Kidney tubule cell (primary cell): ENCODE results near the gene FAM222A.

Source experiments
- DNase-seq: peaks from one replicate; pipeline ENCODE4 v3.0.0-alpha.2; 2018; ENCODE audit warnings: low spot score

Gene FAM222A

GRCh38 chr12:109725321-109726105 lies 11.9 kb downstream of the FAM222A start:
- no peak for DNase-seq

DNA sequence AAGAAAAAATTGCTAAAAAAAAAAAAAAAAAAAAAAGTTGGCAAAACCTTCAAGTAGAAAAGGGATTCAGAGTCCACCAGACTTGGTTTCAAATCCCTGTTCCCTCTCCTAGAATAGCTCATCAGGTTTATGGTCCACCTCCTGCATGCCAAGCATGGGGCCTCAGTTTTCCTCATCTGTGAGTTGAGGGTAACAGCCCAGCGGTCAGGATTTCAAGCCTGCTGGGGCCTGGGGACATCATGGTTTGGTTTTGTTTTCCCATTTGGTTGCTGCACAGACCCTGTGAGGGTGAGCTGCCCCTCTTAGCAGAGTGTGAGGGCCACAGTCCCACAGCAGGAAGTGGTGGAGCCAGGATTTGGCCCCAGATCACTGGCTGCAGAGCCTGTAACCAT lies 12.5 kb downstream of the FAM222A start:
- no peak for DNase-seq

DNA sequence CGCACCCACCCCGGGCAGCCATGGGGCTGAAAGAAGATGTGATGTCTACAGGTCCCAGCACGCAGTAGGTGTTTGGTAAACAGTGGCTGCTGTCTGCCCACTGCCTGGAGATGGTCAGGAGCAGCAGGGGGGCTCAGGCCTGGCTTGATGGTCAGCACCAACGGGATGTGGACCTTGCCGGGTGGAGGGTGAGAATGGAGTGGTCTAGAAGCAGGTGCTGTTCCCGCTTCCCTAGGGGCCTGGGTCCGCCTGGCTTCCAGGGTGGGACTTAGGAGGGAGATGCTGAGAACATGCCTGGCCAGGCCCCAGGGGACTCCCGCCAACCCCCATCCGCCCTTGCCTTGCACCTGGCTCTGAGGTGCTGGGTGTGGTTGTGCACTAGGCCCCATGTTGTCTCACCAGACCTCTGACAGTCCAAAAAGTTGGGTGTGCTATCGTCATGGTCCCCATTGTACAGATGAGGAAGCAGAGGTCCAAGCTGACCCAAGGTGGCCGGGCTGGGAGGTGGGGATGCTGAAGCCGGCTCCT lies 12.9 kb downstream of the FAM222A start:
- DNase-seq, result no peak

DNA sequence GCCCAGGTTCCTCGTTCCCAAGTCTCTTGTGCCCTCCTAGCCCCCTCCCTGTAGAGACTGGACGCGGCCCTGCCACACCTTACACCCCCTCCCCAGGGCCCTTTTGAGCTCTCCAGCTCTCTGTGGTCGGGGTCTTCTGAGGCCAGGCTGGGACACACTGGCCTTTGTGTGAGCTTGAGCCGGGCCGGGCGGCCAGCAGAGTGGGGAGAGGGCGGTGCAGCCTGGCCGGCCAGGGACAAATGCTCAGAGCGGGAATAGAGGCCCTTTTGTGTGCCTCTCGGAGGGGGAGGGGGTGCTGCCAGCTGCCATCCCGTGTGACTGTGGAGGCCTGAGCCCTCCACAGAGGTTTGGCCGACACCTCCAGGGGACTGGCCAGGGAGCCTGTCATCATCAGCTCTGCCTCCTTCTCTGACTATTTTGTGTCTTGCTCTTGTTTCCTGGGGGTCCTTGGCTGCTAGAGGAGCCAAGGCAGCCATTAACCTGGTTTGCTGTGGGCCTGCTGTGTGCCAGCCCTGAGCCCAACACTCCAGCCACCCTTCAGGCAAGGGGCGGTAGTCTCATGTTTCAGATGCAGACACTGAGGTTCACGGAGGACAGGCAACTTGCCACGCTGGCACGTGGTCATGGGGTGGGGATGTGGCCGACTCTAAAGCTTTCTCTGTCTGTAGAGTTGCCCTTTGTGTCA lies 13.6 kb downstream of the FAM222A start:
- DNase-seq, result no peak

- DNase-seq, result no peak
Measured at GRCh38 chr12:109727746-109728726, 14.4 kb downstream of the FAM222A start.

GRCh38 chr12:109728921-109729320 lies 15.3 kb downstream of the FAM222A start:
- DNase-seq, result no peak

- DNase-seq, result no peak
Measured at GRCh38 chr12:109729371-109729781, 15.8 kb downstream of the FAM222A start.

GRCh38 chr12:109729801-109730200 lies 16.2 kb downstream of the FAM222A start:
- DNase-seq, result no peak

GRCh38 chr12:109730306-109731145 lies 16.9 kb downstream of the FAM222A start:
- no peak for DNase-seq

DNA sequence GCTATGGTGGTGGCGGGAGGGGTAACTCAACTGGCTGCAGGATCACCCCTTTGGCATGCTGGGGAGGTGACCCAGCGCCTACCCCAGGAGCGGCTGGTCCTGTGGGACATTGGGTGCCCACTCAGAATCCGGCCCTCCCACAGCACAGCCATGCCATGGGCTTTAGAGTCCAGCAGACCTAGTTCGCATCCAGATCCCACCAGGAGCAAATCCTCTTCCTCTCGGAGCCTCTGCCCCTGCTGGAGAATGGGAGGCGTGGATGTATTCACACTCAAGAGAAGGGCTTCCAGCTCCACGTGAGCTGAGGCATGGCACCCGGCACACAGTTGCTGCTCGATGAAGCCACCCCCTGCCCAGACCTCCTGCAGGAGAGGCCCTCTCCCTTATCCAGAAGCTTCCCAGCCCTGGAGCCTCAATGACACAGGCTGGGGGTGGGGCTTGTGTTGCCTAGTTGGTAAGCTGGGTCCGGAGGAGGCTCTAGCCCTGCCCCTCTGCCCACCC lies 17.7 kb downstream of the FAM222A start:
- DNase-seq, result no peak

DNA sequence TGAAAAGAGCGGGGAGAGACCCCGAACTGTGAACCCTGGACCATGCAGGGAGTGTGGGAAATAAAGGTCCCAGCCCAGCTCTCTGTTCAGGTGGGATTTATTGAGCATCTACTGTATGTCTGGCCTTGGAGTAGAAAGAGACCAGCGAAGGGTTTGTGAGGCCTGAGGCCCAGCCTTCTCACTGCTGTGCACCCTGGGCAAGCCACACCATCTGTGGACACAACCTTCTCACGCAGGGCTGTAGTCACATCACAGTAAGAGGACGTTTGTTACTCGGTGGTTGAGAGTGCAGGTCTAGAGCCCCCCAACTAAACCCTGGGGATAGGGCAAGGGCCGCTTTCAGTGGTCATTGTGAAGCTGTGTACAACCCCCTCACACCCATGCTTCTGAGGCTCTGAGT lies 18.2 kb downstream of the FAM222A start:
- no peak for DNase-seq

- DNase-seq, result no peak
Measured at GRCh38 chr12:109732321-109733305, 19.0 kb downstream of the FAM222A start.

DNA sequence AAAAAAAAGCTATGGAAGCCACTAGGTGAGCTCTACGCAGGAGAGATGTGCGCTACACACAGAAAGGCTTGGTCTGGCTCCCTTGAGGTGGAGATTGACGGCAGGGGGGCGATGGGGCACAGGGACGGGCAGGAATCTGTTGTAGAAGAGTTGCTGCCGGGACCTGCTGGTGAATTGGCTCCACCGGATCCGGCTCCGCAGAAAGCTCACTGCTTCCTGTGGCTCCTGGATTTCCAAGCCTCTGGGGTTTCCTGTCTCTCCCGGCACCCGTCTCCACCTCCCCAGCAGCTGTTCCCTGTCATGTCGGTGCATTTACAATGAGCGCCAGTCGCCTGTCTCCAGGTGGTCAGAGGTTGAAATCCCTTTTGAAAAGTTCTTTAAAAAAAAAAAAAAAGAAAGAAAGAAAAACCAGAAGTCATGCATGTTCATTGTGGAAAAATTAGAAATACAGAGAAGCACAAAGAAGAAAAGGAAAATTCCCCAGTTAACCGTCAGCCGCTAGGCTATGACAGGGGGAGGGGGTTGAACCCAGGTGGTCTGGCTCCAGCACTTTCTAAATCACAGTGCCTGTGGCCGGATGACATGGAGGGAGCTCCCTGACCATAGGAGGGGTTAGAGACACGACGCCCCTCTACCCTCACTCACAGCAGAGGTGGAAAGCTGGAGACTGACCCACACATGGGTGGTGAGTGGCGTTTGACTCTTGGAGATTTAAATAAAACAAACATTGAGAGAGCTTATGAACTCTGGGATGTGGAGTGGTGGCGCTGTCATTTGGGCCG lies 20.8 kb downstream of the FAM222A start:
- peak; percentile 28 for DNase-seq

DNA sequence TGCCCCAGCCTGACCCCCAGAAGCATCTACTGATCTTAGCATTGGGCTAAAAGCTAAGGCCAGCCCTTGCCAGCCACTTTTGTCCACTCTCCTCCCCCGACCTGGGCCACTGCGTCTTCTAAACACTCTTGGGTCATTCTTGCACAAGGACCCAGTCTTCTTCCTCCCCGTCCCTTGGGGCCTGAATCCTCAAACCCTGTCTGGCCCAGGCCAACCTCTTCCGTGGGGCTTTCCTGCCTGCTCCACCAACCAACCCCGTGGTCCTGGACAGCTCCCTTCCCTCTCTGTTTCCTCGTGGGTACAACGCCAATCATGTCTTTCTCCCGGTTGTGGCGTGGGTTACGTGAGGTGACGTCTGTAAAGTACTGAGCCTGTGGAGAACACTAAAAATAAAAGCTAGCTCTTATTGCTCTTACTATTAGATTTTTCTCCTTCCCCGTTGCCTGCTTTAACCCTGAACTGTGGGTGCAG lies 21.5 kb downstream of the FAM222A start:
- no peak for DNase-seq

- DNase-seq, result no peak
Measured at GRCh38 chr12:109735825-109736551, 22.4 kb downstream of the FAM222A start.

DNA sequence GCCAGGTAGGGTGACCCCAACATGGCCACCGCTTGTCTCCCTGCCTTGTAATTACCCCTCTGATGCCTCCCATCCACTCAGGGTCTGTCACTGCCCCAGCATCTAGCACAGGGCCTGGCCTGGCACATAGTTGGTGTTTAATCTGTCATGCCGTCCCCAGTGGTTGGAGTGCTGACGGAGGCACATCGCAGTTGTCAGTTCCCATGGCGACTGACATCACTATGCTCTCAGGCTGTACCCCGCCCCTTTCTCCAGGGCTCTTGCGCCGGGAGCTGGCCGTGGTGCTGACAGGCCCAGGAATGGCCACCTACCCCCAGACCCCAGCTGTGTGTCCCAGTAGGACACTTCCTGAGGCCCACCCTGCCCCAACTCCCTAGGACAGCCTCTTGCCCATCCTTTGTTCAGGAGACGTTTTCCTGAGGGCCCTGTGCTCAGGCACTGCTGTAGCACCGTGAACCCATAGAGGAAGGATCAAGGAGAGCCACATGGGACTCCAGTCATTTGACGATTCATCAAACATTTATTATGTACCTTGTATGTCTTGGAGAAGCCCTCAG lies 23.0 kb downstream of the FAM222A start:
- peak; percentile 59 for DNase-seq

DNA sequence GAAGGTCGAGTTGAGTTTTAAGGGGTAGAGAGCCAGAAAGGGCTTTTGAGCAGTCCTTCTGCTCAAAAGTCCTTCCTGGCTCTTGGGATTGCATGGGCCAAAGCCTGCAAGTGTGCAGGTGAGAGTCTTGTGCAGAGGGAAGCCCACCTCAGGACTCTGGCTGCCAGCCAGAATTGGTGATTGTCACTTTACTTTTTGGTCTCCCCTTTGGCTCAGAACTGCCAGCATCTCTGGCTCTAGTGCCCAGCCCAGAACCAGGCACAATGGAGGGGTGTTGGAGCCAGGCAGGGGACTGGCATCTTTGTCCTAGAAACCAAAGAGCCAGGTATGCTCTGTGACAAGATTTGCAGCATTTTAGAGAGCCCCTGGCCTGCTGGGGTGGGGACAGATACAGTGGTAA lies 23.5 kb downstream of the FAM222A start:
- DNase-seq, result no peak

DNA sequence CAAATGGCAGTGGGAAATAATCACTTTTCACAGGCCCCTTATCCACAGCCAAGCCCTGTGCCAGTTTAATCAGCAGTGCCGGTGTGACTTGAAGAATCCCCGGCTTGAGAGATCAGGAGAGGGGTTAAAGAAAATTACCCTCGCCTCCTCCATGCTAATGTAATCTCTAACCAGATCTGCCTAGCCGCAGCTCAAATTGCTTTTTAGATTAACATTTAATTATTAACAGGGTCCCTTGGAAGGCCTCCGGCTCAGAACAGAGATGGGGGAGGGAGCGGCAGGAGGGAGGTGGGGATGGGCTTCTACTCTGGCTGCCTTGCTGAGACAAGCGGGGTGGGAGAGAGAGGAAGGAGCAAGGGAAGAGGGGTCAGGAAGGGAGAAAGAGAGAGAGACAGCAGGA lies 24.0 kb downstream of the FAM222A start:
- peak; percentile 33 for DNase-seq
